Measurements from ENCODE around the gene MAD1L1. TPM values are rescaled to one million over a fixed set of nuclear protein-coding genes. Genes with fewer than 3 reads are reported as not detected.

MAD1L1 gene
- total and polyA plus RNA-seq, 4 donors = 29.3 to 44.1 (median 35.8) TPM

DNA sequence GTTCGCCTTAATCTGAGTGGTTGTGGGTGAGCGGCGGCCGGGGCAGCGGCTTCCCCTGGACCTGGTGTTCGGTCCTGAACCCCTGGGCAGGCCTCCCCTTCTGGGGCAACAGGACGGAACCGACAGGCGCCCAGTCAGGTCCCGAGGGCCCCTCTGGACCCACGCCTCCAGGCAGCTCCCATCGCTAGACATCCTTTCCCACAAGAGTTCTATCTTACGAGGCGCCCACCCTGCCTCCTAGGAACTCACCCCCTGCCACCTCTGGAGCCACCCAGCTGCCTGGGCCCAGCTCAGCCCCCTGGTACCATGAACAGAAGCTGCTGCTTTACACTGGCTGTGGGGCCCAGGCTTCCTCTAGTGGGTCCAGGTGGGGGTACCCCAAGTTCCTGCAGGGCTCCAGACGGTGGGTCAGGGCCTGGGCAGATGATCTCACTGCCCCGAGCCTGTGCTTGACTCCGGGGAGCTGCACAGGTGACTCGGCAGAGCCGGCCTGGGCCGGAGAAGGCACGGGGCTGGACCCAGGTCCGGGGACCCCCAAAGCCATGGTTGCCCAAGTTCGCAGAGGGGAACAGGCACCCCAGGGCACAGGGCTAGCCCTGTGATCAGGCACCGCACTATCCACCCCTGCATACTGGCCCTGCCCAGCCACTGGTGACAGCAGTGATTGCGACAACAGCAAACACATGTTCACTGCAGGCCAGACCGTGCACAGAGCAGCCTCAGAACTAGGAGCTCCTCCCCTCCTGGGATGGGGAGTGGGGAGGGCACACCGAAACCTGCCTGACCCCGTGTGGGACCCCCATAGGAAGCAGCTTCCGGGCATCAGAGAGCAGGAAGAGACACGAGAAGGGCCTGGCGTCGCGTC lies 382.4 kb downstream of the MAD1L1 start:
- H3K27me3 ChIP-seq (ENCODE audit: control insufficient read depth, insufficient read depth, low read length) = no peaks in the 10 kb centered on the region
- WGBS (ENCODE audit: insufficient coverage) = 91% methylated on average over 31 of the region's 33 CpGs
- no peak overlapping the region for H3K4me3 ChIP-seq (ENCODE audit: low read depth, low read length)
- H3K27ac ChIP-seq (ENCODE audit: low read depth, low read length) = no peak overlapping the region
- H3K4me1 ChIP-seq (ENCODE audit: control insufficient read depth, insufficient read depth, low read length) = peaks cover 67% of the 10 kb centered on the region
- H3K36me3 ChIP-seq (ENCODE audit: control insufficient read depth, insufficient read depth, low read length) = peaks cover 43% of the 10 kb centered on the region
- no peak for DNase-seq (ENCODE audit: low read depth in 4 of 6, low spot score in 6 of 6)
- H3K9me3 ChIP-seq (ENCODE audit: control insufficient read depth, insufficient read depth, low read length) = no peaks in the 10 kb centered on the region

DNA sequence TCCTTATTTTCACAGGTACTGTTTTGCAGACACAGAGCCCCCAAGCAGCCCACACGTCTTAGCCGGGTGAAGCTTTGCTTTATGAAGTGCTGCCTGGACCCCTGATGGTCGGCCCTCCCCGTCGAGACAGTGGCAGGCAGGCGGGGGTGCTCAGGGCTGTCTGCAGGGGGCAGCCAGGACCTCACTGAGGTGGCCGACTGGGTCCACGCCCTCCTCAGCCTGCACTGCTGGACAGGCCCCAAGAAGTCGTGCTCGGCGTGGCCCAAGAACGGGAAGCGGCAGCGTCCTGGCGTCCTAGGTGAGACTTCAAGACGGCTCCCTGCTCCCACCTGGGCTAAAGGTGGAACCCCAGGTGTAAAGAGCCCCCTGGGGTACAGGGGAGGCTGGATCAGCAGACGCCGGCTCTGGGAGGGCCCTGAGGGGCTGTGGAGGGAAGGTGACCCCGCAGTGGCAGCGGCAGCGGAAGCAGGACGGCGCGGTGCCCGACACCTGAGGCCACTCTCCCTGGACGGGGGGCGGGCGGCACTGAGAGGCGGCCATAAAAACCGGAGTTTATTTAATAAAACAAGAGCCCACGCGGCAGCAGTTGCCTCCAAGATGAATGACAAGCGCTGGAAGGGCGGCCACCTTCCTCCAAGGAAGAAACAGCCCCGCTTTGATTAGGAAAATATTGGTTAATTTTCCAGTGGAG lies 383.2 kb downstream of the MAD1L1 start:
- no peak overlapping the region for H3K27ac ChIP-seq (ENCODE audit: low read depth, low read length)
- peak in 1 of 6 donors; percentile 38 for DNase-seq (ENCODE audit: low read depth in 4 of 6, low spot score in 6 of 6)
- no peak overlapping the region for H3K4me3 ChIP-seq (ENCODE audit: low read depth, low read length)
- peaks cover 71% of the 10 kb centered on the region for H3K4me1 ChIP-seq (ENCODE audit: control insufficient read depth, insufficient read depth, low read length)
- 77% methylated on average over 35 of the region's 35 CpGs for WGBS (ENCODE audit: insufficient coverage)
- peaks cover 44% of the 10 kb centered on the region for H3K36me3 ChIP-seq (ENCODE audit: control insufficient read depth, insufficient read depth, low read length)
- H3K9me3 ChIP-seq (ENCODE audit: control insufficient read depth, insufficient read depth, low read length) = no peaks in the 10 kb centered on the region
- no peaks in the 10 kb centered on the region for H3K27me3 ChIP-seq (ENCODE audit: control insufficient read depth, insufficient read depth, low read length)

DNA sequence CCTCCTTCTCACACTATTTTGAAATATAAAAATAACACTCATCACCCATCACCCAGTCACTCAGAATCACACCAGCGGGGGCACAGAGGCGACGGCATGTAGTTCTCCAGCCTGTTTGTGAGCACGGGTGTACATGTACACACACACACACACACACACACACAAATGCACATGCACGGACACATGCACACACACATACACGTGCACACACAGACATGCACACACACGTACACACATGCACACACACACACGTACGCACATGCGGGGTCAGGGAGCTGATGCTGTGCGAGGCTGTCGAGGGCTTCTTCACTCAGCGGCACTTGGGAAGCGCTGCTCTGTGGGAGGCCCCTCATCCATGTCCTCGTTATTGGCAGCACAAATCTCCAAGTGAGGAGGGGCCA lies 383.8 kb downstream of the MAD1L1 start:
- Histone ChIP-seq H3K4me3 (ENCODE audit: low read depth, low read length) (no peak overlapping the region), H3K36me3 (ENCODE audit: control insufficient read depth, insufficient read depth, low read length) (peaks cover 48% of the 10 kb centered on the region), H3K4me1 (ENCODE audit: control insufficient read depth, insufficient read depth, low read length) (peaks cover 73% of the 10 kb centered on the region), H3K27ac (ENCODE audit: low read depth, low read length) (no peak overlapping the region), H3K9me3 (ENCODE audit: control insufficient read depth, insufficient read depth, low read length) (no peaks in the 10 kb centered on the region), H3K27me3 (ENCODE audit: control insufficient read depth, insufficient read depth, low read length) (no peaks in the 10 kb centered on the region)
- 71% methylated on average over 15 of the region's 15 CpGs for WGBS (ENCODE audit: insufficient coverage)
- peak in 1 of 6 donors; percentile 52 for DNase-seq (ENCODE audit: low read depth in 4 of 6, low spot score in 6 of 6)

DNA sequence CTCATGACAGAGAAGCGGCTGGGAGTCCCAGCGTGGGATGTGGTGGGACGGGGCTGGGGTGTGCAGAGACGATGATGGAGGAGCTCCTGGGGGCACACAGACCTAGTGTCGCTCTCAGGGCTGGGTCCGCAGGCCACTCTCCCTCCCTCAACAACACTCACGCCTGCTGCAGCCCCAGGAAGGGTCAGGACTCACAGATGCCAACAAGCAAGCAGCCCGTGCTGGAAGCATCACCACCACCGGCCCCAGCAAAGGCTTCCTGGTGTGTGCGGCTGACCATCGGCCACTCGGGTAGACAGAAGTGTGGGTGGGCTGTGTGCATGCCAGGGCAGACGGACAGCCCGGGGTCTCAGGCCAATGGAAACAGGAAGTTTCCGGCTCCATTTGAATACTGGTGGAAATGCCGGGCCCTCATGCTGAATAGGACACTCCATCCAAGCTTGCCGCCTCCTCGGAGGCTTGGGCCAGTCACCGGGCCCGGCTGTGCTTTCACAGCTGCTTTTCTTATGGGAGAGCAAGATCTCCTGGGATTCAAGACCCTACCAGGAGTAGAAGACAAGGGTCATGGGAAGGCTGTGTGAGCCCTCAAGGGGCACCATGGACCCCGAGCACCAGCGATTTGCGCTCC lies 384.6 kb downstream of the MAD1L1 start:
- Histone ChIP-seq H3K9me3 (ENCODE audit: control insufficient read depth, insufficient read depth, low read length) (no peaks in the 10 kb centered on the region), H3K36me3 (ENCODE audit: control insufficient read depth, insufficient read depth, low read length) (peaks cover 44% of the 10 kb centered on the region), H3K27me3 (ENCODE audit: control insufficient read depth, insufficient read depth, low read length) (no peaks in the 10 kb centered on the region), H3K4me1 (ENCODE audit: control insufficient read depth, insufficient read depth, low read length) (peaks cover 73% of the 10 kb centered on the region), H3K27ac (ENCODE audit: low read depth, low read length) (no peak overlapping the region), H3K4me3 (ENCODE audit: low read depth, low read length) (no peak overlapping the region)
- no peak for DNase-seq (ENCODE audit: low read depth in 4 of 6, low spot score in 6 of 6)
- 86% methylated on average over 23 of the region's 23 CpGs for WGBS (ENCODE audit: insufficient coverage)

DNA sequence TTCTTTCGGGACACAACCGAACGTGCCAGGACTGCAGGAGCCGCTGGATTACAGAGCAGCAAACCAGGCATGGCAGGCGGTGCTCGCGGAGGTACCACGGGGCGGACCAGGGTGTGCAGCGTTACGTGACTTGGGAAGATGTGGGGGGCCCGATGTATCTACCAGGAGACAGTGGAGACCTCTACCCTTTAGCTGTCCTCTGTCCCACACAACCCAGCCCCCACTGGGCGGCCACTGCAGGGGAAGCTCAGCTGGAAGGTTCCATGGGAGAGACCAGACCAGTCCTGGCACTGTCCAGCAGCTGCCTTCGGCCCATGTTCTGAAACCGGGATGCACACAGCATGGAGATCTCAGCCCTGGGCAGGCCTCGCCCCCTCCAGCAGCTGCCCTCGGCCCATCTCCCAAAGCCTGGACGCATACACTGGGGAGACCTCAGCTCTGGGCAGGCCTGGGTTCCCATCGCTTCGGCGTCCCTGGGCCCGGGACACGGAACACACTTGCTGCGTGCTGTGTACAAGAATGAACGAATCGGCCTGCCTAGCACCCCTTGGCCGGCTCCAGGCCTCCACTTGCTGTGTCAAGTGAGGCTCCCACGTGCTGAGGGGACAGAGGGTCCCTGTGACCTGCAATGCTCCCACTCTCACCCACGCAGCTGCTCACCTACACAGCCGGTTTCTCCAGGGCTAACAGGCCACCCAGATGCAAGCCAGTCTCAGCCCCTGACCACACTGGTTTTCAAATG lies 385.3 kb downstream of the MAD1L1 start:
- no peak for DNase-seq (ENCODE audit: low read depth in 4 of 6, low spot score in 6 of 6)
- Histone ChIP-seq H3K9me3 (ENCODE audit: control insufficient read depth, insufficient read depth, low read length) (no peaks in the 10 kb centered on the region), H3K4me1 (ENCODE audit: control insufficient read depth, insufficient read depth, low read length) (peaks cover 73% of the 10 kb centered on the region), H3K36me3 (ENCODE audit: control insufficient read depth, insufficient read depth, low read length) (peaks cover 47% of the 10 kb centered on the region), H3K4me3 (ENCODE audit: low read depth, low read length) (no peak overlapping the region), H3K27me3 (ENCODE audit: control insufficient read depth, insufficient read depth, low read length) (no peaks in the 10 kb centered on the region), H3K27ac (ENCODE audit: low read depth, low read length) (no peak overlapping the region)
- 92% methylated on average over 29 of the region's 30 CpGs for WGBS (ENCODE audit: insufficient coverage)

DNA sequence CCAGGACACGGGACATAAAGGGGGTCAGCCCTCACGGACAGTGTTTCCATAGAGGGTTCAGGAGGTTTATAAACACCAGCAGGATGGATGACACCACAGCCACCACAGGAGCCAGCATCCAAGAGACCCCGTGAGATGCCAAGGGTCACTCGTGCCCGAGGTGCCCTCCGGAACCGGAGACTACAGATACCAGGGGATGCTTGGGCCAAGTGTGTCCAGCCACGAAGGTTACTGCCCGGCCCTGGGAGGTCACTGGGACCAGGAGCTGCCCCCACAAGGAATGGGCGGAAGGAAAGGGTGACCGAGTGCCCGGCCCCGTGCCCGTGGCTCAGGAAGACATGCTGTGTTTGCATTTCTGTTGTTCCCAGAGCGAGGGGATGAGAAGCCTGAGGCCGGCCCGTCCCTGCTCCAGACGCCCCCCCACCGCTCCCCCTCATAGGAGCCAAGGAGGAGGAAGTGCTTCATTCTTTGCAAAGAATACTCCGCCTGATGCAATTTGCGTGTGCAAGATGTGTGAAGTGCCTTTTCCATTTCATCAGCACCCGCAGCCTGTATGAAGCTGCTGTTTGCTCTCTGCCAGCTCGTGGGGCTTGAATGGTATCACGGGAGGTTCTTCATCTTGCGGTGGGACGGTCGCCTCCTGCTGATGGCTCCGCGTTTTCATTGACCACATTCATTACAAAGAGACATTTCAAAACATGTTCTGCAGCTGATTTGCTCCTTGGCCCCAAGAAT lies 386.2 kb downstream of the MAD1L1 start:
- Histone ChIP-seq H3K9me3 (ENCODE audit: control insufficient read depth, insufficient read depth, low read length) (no peaks in the 10 kb centered on the region), H3K4me1 (ENCODE audit: control insufficient read depth, insufficient read depth, low read length) (peaks cover 72% of the 10 kb centered on the region), H3K27me3 (ENCODE audit: control insufficient read depth, insufficient read depth, low read length) (no peaks in the 10 kb centered on the region), H3K4me3 (ENCODE audit: low read depth, low read length) (no peak overlapping the region), H3K27ac (ENCODE audit: low read depth, low read length) (no peak overlapping the region), H3K36me3 (ENCODE audit: control insufficient read depth, insufficient read depth, low read length) (peaks cover 50% of the 10 kb centered on the region)
- 70% methylated on average over 25 of the region's 29 CpGs for WGBS (ENCODE audit: insufficient coverage)
- DNase-seq (ENCODE audit: low read depth in 4 of 6, low spot score in 6 of 6) = peak in 1 of 6 donors; percentile 75

DNA sequence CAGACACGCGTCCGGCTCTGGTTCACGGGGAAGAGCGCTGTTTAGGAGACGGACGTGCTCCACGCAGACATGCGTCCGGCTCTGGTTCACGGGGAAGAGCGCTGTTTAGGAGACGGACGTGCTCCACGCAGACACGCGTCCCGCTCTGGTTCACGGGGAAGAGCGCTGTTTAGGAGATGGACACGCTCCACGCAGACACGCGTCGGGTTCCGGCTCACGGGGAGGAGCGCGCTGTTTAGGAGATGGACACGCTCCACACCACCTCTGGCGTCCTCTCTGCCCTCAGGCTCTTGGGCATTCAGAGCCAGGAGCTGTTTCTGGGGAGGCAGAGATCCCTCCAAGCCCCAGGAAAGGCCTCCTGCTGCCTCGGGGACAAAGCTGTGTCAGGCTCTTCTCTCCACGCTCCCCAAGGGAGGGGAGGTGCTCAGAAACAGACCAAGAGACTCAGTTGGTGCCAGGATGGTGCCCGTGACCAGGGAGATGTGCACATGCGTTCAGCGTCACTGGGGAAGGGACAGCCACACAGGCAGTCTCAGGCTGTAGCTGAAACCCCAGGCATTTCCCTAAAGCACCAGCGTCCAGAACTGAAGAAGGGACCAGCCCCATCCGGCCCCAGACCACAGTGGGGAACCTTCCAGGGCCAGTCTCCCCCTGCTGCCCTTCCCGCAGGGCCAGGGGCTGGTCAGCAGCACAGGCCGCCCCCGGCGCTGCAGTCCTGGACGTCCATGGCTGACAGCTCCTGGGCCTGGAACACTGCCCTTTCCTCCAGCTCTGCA lies 387.0 kb downstream of the MAD1L1 start:
- Histone ChIP-seq H3K36me3 (ENCODE audit: control insufficient read depth, insufficient read depth, low read length) (peaks cover 48% of the 10 kb centered on the region), H3K27me3 (ENCODE audit: control insufficient read depth, insufficient read depth, low read length) (no peaks in the 10 kb centered on the region), H3K27ac (ENCODE audit: low read depth, low read length) (no peak overlapping the region), H3K4me1 (ENCODE audit: control insufficient read depth, insufficient read depth, low read length) (peaks cover 72% of the 10 kb centered on the region), H3K4me3 (ENCODE audit: low read depth, low read length) (no peak overlapping the region), H3K9me3 (ENCODE audit: control insufficient read depth, insufficient read depth, low read length) (no peaks in the 10 kb centered on the region)
- peak in 1 of 6 donors; percentile 34 for DNase-seq (ENCODE audit: low read depth in 4 of 6, low spot score in 6 of 6)
- WGBS (ENCODE audit: insufficient coverage) = 72% methylated on average over 29 of the region's 43 CpGs

DNA sequence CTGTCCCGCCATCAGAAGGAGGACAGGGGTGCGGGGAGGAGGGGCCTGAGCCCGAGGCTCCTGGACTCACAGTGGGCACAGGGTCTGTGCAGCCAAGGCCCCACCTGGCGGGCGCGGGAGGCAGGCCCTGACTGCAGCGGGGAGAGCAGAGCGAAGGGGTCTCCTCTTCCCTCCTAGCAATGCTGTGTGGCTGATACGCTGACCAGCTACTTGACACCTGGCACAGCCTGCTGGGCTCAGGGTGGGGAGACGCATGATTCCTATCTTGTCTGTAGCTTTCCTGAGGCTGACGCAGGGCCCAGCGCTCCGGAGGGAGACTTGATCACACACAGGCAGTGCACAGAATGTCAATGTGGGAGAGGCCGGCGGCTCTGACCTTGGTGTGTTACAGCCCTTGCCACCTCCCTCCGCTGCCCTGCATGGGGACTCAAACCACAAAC lies 387.8 kb downstream of the MAD1L1 start:
- no peak overlapping the region for H3K27ac ChIP-seq (ENCODE audit: low read depth, low read length)
- peak in 1 of 6 donors; percentile 74 for DNase-seq (ENCODE audit: low read depth in 4 of 6, low spot score in 6 of 6)
- H3K4me1 ChIP-seq (ENCODE audit: control insufficient read depth, insufficient read depth, low read length) = peaks cover 67% of the 10 kb centered on the region
- no peaks in the 10 kb centered on the region for H3K27me3 ChIP-seq (ENCODE audit: control insufficient read depth, insufficient read depth, low read length)
- no peak overlapping the region for H3K4me3 ChIP-seq (ENCODE audit: low read depth, low read length)
- WGBS (ENCODE audit: insufficient coverage) = 69% methylated on average over 16 of the region's 16 CpGs
- H3K36me3 ChIP-seq (ENCODE audit: control insufficient read depth, insufficient read depth, low read length) = peaks cover 41% of the 10 kb centered on the region
- no peaks in the 10 kb centered on the region for H3K9me3 ChIP-seq (ENCODE audit: control insufficient read depth, insufficient read depth, low read length)

Measured in spinal cord (tissue), 10 donors.